ENCODE data around the gene NPAS2.

The NPAS2 gene

GRCh38 chr2:100879296-100879695 lies 59.4 kb downstream of the NPAS2 start:
- in situ Hi-C loops (cut with MboI; ENCODE audit: low sequenced_read_pairs): no loop called here

GRCh38 chr2:100880036-100880435 lies 60.1 kb downstream of the NPAS2 start:
- in situ Hi-C loops (cut with MboI; ENCODE audit: low sequenced_read_pairs): no loop called here

- in situ Hi-C loops (cut with MboI; ENCODE audit: low sequenced_read_pairs): no loop called here
Observed at GRCh38 chr2:100880730-100881129, 60.8 kb downstream of the NPAS2 start.

GRCh38 chr2:100882645-100883613 lies 63.0 kb downstream of the NPAS2 start:
- in situ Hi-C loops (cut with MboI; ENCODE audit: low sequenced_read_pairs): no loop called here

GRCh38 chr2:100884145-100884621 lies 64.2 kb downstream of the NPAS2 start:
- in situ Hi-C loops (cut with MboI; ENCODE audit: low sequenced_read_pairs): no loop called here

- in situ Hi-C loops (cut with MboI; ENCODE audit: low sequenced_read_pairs): no loop called here
Observed at GRCh38 chr2:100886085-100886484, 66.1 kb downstream of the NPAS2 start.

- in situ Hi-C loops (cut with MboI; ENCODE audit: low sequenced_read_pairs): no loop called here
Observed at GRCh38 chr2:100887039-100887578, 67.2 kb downstream of the NPAS2 start.

GRCh38 chr2:100887713-100888495 lies 68.0 kb downstream of the NPAS2 start:
- in situ Hi-C loops (cut with MboI; ENCODE audit: low sequenced_read_pairs): no loop called here

GRCh38 chr2:100888601-100889000 lies 68.7 kb downstream of the NPAS2 start:
- in situ Hi-C loops (cut with MboI; ENCODE audit: low sequenced_read_pairs): no loop called here

- in situ Hi-C loops (cut with MboI; ENCODE audit: low sequenced_read_pairs): no loop called here
Observed at GRCh38 chr2:100889286-100889685, 69.3 kb downstream of the NPAS2 start.

GRCh38 chr2:100891906-100892642 lies 72.1 kb downstream of the NPAS2 start:
- in situ Hi-C loops (cut with MboI; ENCODE audit: low sequenced_read_pairs): no loop called here

GRCh38 chr2:100893392-100894104 lies 73.6 kb downstream of the NPAS2 start:
- in situ Hi-C loops (cut with MboI; ENCODE audit: low sequenced_read_pairs): no loop called here

GRCh38 chr2:100894105-100894795 lies 74.3 kb downstream of the NPAS2 start:
- in situ Hi-C loops (cut with MboI; ENCODE audit: low sequenced_read_pairs): no loop called here

- in situ Hi-C loops (cut with MboI; ENCODE audit: low sequenced_read_pairs): no loop called here
Observed at GRCh38 chr2:100894796-100895156, 74.8 kb downstream of the NPAS2 start.

- in situ Hi-C loops (cut with MboI; ENCODE audit: low sequenced_read_pairs): no loop called here
Observed at GRCh38 chr2:100895402-100895801, 75.5 kb downstream of the NPAS2 start.

- in situ Hi-C loops (cut with MboI; ENCODE audit: low sequenced_read_pairs): no loop called here
Observed at GRCh38 chr2:100895934-100896685, 76.2 kb downstream of the NPAS2 start.

- in situ Hi-C loops (cut with MboI; ENCODE audit: low sequenced_read_pairs): no loop called here
Observed at GRCh38 chr2:100898035-100898665, 78.2 kb downstream of the NPAS2 start.

GRCh38 chr2:100900156-100900795 lies 80.3 kb downstream of the NPAS2 start:
- in situ Hi-C loops (cut with MboI; ENCODE audit: low sequenced_read_pairs): no loop called here

All from HL-60/S4 treated with retinoic acid at 250 ng/mL for 4 days and 3 days (cell line).